ENCODE measurements around the gene SFI1.

- TF ChIP-seq POLR2A (IDR thresholded peaks at IDR 0.05; ENCODE audit: low read depth): no peak
- TF ChIP-seq CTCF (IDR thresholded peaks at IDR 0.05): no peak
- no peak for TF ChIP-seq POLR2AphosphoS5 (IDR thresholded peaks at IDR 0.05)
These were observed 7.9 kb upstream of the SFI1 start for GRCh38 chr22:31488346-31488883.
